H1 (cell line): ENCODE results near the gene PCNA.
"Not testable (repeated sequence)": the region's sequence is repeated elsewhere in the genome, so short reads cannot be mapped to it uniquely, and the experiment has no call there.

Experiments used
- CBX8 ChIP-seq: fragments of 300-800, 300-1000 bp; sonication (generic); IDR thresholded peaks from 2 replicates; pipeline ENCODE4 v1.7.1; 2016; ENCODE audit warnings: low read depth, low read length, borderline replicate concordance
- CEBPB ChIP-seq: IDR thresholded peaks from 2 replicates; pipeline ENCODE4 v1.6.1; 2012; ENCODE audit warnings: low read depth, low read length
- CTCF ChIP-seq, 3 experiments: IDR thresholded peaks; 1 replicate in 2 of 3; 2 replicates in 1 of 3; pipeline versions ENCODE4 v1.5.1 to v1.6.1; 2011; ENCODE audit warnings: low read length in 3 of 3, mild to moderate bottlenecking in 3 of 3, inconsistent platforms in 2 of 3, low read depth in 1 of 3, moderate library complexity in 1 of 3; ENCODE audit not compliant: insufficient read depth in 1 of 3; ENCODE audit errors: control extremely low read depth in 1 of 3
- EP300 ChIP-seq, 2 experiments: IDR thresholded peaks; 1 replicate in 1 of 2; 2 replicates in 1 of 2; pipeline ENCODE4 v1.6.1; 2011 to 2012; ENCODE audit warnings: low read depth in 2 of 2, low read length in 2 of 2, mild to moderate bottlenecking in 2 of 2, borderline replicate concordance in 1 of 2, inconsistent platforms in 1 of 2, moderate library complexity in 1 of 2
- MAFK ChIP-seq: IDR thresholded peaks from 2 replicates; pipeline ENCODE4 v1.6.1; 2012; ENCODE audit warnings: low read depth, mild to moderate bottlenecking, improper control_type of control experiment, low read length

GRCh38 chr20:5099909-5100308, 19.8 kb downstream of the PCNA start:
- TF ChIP-seq CTCF (IDR thresholded peaks at IDR 0.05; ENCODE audit: control extremely low read depth in 1 of 3, insufficient read depth in 1 of 3, low read depth in 1 of 3, low read length in 3 of 3); CBX8; CEBPB; EP300 (IDR thresholded peaks at IDR 0.05; ENCODE audit: borderline replicate concordance in 1 of 2, low read depth in 2 of 2, low read length in 2 of 2); MAFK: not testable (repeated sequence)
